HG02870 (cell line): ENCODE measurements around the gene ZNF689.

Experiments used
- ATAC-seq: cut with Tn5 transposase; IDR thresholded peaks from one replicate; pipeline ENCODE4 v1.9.1; 2021; ENCODE audit warnings: mild to moderate bottlenecking, moderate library complexity; ENCODE audit not compliant: unreplicated experiment

Gene ZNF689

GRCh38 chr16:30566531-30566930 lies 43.7 kb downstream of the ZNF689 start:
- ATAC-seq = no peak

DNA sequence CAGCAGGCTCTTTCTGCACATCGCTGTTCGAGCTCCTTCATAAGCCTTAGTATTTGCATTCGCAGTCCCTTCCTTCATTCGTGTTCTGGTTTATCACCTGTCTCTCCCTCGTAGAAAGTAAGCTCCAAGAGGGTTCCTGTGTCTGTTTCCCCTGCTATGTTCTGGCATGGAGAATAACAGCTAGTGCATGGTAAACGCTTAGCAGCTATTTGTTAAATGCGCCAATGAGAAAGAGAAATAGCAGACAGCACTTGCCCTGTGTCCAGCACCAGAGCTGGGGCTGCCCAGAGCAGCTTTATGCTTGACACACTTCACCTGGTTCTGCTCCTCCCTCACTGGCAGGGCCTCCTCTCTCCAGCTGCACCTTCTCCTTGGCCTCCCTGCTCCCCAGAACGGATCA lies 44.2 kb downstream of the ZNF689 start:
- no peak for ATAC-seq

- no peak for ATAC-seq
Observed at GRCh38 chr16:30565526-30565925, 44.7 kb downstream of the ZNF689 start.

DNA sequence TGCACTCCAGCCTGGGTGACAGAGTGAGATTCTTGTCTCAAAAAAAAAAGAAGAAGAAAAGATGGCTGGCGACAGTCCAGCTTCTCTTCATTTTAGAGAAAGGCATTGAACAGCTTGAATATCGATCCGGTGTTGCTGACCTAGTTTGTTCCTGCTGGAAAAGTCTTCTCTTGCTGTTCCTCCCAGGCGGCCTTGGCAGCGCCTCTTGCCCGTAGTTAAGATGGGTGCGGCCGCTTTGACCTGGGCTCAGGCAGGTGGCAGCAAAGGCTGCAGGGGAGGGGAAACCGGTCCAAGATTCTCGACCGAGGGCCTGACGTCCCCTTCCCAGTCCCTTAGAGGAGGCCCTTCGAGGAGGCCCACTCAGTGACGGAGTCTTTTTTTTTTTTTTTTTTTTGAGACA lies 48.2 kb downstream of the ZNF689 start:
- ATAC-seq = no peak

DNA sequence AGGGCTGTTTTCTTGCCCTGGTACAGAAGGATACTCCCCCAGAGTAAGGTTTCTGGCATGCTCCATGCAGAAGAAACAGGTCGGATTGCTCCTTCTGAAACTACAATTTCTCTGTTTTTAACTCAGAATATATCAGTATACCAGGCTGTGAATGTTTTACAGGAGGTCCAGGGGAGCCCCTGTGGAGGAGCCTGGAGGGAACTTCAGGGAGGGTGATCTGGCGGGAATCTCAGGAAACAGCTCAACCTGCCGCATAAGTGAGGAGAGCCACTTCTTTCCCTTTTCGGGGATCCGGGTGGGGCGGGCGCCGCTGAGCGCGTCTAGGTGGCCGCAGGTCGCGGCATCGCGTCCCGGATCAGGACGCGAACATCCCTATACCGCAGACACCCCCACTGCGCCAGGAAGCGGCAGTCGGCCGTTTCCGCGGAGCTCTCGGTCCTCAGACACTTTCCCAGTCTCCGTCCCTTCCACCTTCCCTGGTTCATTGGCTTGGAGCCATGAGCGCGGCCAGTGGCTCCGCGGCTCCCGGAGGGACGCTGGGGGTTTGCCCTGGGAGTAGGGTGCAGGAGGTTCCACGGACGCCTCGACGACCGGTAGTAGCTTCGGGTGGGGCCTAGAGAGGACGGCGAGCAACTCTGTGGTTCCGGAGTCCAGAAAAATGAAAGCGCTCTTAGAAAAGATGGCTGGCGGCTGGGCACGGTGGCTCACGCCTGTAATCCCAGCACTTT lies 48.9 kb downstream of the ZNF689 start:
- ATAC-seq = no peak

DNA sequence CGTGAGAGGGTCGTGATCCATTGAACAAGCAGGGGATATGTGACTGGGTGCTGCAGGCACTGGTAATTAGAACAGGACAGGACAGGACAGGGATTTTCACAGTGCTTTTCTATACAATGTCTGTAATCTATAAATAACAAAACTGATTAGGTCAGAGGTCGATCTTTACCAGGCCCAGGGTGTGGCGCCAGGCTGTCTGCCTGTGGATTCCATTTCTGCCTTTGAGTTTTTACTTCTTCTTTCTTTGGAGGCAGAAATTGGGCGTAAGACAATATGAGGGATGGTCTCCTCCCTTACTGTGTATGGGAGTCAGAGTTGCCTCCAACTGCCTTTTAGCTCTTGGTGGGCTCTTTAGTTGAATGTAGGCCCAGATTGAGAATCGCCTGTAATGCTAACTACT lies 50.5 kb downstream of the ZNF689 start:
- no peak for ATAC-seq

GRCh38 chr16:30558789-30559377 lies 51.3 kb downstream of the ZNF689 start:
- ATAC-seq = no peak

DNA sequence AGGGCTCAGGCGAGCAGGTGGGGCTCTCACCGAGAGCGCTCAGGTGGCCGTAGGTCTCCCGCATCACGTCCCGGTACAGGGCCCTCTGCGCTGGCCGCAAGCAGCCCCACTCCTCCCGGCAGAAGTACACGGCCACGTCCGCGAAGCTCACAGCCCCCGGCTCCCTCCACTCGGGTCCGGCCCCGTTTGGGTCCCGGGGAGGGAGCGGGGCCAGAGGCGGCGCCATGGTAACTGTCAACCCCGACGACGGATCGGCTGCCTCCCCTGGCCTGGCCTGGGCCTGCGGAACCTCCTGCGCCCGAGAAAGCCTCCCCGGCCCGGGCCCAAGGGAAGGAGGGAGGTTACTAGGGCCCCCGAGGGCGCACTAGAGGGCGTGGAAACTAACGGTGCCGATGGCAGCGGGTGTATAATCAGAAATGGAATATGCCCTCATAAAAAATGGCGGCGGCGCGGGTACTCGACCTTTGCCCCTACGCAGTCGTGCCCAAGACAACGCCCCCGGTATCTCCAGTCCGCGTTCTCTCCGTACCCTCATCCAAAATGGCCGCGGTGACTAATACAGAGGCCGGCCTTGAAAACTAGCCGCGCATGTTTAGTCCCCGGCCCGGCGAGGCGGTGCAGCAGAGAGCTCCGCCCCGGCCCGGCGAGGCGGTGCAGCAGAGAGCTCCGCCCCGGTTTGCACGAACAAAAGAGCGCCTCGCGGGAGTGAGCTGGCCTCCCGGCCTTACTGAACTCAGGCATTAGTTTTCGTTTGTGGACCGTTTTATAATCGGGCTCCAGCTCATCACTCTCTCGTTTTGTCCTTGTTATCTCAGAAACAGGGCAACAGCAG lies 52.0 kb downstream of the ZNF689 start, which contains the start of gene ZNF764:
TSS of gene ZNF764 (minus strand) at position 418 of the 832 bp plus-strand sequence. CDS start at position 226, 192 bp downstream.
- ATAC-seq = peak; percentile 90

DNA sequence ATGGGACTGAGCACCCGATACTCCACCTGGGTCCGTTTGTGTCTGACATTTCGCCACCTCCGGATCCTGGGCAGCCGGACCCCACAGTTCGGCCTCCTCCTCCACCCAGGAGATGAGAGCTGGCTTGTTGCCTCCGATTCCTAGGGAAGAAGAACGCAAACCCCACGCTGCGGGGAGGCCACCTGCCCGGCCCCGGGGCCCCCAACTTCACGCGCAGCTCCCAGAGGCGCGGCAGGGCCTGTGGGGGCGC lies 52.6 kb downstream of the ZNF689 start:
- no peak for ATAC-seq

DNA sequence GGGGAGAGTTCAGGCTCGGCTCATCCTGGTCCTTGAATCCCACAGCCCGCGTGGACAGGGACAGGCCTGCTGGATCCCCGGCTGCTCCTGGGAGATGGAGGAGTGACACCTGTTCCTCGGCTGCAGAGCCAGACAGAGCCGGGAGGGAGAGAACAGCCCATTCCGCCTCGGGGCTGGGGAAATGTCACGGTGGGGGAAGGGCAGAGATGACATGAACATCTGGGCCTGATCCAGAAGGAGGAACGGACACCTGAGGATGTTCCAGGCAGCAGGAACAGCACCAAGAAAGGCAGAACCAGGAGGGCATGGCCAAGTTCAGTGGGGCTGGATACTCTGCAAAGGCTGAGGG lies 54.1 kb downstream of the ZNF689 start:
- ATAC-seq = no peak

DNA sequence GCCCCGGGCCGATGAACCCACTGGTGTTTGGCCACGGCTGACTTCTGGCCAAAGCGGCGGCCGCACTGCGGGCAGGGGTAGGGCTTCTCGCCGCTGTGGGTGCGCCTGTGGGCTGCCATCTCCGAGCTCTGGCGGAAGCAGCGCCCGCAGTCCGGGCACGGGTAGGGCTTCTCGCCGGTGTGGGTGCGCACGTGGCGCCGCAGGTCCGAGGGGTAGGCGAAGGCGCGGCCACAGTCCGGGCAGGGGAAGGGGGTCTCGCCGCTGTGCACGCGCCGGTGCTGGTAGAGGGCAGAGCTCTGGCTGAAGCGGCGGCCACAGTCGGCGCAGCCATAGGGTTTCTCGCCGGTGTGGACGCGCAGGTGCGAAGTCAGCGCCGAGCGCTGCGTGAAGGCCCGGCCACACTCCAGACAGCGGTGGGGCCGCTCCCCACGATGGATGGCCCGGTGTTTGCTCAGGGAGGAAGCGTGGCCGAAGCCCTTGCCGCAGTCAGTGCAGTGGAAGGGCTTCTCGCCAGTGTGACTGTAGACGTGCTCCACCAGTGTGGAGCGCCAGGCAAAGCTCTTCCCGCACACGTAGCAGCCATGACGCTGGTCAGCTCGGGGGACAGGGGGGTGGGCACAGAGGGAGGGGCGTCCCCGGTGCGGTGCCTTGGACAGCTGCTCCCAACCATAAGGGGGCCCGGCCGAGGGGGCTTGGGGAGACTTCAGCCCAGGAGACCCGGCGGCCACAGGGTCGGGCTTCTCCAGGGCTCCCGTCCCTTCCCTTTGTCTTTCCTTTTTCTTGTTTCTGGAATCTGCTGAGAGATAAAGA lies 54.7 kb downstream of the ZNF689 start:
- ATAC-seq = no peak

GRCh38 chr16:30554557-30555314 lies 55.5 kb downstream of the ZNF689 start:
- no peak for ATAC-seq

GRCh38 chr16:30553393-30553899 lies 56.7 kb downstream of the ZNF689 start:
- no peak for ATAC-seq

DNA sequence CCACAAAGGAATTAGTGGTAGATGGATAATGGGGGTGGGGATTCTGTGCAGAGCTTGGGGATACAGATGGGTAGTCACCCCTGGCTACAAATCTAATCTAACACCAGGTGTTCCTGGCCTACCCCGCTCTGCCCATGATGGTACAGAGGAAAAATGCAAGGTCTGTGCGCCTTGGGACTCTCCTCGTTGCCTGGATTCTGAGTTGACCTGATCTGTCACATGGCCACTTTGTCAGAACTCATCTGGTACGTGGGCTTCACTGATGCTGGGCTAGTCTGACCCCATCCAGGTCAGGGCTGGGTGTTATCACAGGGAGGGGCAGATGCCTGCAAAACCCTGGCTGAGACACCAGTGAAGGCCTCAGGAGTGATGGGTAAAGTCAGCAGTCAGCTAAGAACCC lies 57.2 kb downstream of the ZNF689 start:
- no peak for ATAC-seq
